Measurements from ENCODE around the gene NEURL4.

The NEURL4 gene

DNA sequence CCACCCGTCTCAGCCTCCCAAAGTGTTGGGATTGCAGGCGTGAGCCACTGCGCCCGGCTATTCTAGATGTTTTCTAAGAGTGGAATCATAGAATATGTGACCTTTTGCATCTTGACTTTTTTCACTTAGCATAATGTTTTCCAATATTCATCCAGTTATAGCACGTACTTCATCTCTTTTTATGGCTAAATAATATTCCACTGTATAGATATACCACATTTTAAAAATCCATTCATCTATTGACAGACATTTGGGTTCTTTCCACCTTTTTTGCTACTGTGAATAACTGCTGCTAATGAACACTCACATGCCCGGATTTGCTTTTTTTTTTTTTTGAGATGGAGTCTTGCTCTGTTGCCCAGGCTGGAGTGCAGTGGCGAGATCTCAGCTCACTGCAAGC lies 25.0 kb downstream of the NEURL4 start:
- no peak for DNase-seq (ENCODE audit: low read depth)

DNA sequence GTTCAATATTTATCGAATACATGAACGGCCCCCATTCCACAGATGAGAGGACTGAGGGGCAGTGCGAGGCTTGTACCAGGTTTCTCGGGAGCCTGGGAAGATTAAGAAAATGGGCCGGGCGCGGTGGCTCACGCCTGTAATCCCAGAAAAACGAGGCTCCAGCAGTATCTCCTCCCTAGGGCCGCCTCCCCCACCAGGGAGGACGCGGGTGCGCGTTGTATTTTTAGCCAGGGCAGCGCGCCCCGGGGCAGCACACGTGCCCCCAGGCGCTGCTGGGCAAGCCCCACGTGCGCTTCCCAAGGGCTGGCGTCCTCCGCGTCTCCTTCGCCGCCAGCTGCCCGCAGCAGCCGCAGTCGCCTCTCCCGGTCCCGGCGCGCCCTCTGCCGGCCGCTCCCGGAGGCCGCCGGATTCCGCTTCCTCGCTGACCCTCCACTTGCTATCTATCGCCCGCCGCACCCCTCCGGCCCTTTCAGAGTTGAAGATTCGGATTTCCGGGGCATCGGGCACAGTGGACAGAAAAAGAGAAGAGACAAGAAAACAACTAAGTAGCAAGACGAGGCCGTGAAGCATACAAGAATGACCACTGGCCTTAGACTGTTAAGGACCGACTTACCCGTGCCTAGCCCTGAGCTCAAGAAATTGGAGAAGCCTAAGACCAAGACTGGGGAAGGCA lies 32.8 kb downstream of the NEURL4 start:
- DNase-seq (ENCODE audit: low read depth): peak; percentile 45

DNA sequence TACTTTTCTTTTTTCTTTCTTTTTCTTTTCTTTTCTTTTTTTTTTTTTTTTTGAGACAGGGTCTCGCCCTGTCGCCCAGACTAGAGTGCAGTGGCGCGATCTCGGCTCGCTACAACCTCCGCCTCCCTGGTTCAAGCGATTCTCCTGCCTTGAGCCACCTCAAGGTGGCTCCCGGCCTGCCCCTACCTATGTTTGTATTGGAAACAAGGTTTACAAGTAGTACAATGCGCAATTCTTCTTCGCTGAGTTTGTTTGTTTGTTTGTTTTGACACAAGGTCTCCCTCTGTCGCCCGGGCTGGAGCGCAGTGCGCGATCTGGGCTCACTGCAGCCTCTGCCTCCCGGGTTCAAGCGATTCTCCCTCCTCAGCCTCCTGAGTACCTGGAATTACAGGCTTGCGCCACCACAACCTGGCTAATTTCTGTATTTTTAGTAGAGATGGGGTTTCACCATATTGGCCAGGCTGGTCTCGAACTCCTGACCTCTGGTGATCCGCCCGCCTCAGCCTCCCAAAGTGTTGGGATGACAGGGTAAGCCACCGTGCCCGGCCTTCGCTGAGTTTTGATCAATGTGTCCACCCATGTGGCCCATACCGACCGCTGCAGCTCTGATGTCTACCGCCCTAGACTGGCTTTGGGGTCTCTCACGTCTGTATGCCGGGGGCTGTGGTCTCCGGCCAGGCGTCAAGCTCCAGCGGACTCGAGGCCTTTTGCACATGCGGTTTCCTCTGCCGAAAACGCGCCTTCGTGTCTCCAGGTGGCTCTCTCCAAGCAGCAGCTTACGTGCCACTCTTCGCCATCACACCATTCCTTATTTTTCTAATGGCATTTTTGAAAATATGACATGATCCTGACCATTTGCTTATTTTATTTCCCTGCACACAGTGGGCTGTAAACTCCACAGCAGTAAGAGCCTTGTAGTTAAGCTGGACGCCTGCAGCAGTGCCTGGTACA lies 33.6 kb downstream of the NEURL4 start:
- no peak for DNase-seq (ENCODE audit: low read depth)

DNA sequence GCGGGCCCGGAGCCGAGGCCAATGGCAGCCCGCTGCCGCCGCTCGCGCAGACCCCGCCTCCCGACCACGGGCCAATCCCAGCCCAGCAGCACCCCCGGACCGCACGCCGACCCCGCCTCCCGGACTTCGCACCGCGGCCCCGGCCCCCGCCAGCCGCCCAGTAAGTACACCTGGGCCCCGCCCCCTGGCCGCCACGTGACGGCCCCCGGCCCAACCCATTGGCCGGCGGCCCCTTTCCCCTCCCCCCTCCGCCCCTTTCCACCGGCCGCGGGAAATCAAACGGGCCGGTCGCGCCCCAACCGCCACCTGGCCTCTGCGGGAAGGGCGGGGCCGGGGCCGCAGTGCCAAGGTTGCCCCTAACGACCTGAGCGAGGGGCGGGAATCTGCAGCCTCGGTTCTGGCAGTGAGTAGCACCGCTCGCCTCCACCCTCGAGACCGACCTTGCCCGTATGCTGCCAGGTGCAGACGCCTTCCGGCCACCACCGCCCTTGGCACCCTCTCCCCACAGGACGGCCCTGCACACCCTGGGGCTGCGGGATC lies 34.5 kb downstream of the NEURL4 start, which contains the start of gene YBX2:
TSS of gene YBX2 (minus strand) at position 26 of the 540 bp plus-strand sequence. CDS start 139 bp downstream, outside the sequence.
- peak; percentile 56 for DNase-seq (ENCODE audit: low read depth)

DNA sequence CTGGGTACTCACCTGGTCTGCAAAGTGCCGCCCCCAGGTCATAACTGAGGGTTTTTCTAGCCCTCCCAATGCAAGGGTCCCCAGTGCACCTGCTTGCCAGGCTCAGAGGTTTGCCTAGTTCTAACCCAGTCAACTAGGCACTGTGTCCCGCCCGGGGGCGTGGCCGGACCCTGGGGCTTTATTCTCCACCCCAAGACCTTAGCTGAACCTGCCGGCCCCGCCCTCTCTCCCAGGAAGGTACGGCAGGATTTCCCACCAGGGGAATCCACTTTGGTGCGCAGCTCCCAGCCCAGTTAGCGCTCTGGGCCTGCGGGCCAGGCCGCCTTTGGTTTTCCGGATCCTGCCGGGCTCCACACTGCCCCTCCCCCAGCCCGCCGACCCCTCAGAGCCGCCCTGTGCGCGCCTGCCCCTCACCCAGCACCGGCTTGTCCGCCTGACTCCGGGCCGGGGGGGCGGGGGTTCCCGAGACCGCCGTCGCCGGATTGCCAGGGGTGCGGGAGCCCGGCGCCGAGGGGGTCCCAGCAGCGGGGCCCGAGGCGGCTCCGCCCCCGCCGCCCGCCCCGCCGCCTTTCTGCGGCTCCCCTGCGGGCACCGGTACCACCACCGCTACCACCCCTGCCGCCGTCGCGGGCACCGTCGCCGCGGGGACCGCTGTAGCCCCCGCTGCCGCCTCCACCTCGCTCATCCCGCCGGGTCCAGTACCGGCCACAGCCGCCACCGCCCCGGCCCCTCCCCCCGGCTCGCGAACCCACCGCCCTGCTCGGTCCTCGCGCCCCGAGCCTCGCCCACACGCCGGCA lies 35.1 kb downstream of the NEURL4 start:
- no peak for DNase-seq (ENCODE audit: low read depth)

DNA sequence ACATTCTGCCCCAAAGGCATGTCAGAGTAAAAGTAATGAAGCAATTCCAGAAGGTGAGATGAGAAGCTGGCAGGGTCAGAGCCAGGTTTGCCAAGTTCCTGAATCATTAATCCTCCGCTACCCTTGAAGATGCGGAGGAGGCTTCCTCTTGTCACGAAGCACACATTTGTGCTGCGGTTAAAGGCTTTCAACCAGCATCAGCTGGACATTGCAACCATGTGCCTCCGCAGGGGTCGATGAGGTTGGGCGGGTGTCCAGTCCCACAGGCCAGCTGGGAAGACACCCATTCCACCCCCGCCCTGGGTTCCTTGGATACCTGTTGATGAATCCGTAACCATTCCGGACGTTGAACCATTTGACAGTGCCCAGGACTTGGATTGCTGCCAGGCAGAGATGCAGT lies 36.0 kb downstream of the NEURL4 start:
- no peak for DNase-seq (ENCODE audit: low read depth)

DNA sequence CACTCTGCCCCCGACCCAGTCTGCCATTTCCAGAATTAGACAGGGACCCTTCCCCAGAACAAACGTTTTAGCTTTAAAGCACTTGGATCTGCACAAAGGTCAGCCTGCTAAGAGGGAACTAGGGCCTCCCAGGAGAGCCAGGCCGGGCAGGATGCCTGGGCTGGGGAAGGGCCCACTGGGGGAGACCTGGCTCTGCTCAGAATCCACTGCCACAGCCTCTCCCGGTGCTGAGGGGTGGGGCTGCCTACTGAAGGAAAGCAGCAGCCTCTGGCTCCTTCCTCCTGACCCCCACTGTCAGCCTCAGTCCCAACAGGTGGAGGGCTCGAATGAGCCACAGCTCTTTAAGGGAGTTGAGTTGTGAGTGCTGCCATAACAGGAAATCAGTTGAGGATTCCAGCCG lies 36.4 kb downstream of the NEURL4 start:
- DNase-seq (ENCODE audit: low read depth): no peak

DNA sequence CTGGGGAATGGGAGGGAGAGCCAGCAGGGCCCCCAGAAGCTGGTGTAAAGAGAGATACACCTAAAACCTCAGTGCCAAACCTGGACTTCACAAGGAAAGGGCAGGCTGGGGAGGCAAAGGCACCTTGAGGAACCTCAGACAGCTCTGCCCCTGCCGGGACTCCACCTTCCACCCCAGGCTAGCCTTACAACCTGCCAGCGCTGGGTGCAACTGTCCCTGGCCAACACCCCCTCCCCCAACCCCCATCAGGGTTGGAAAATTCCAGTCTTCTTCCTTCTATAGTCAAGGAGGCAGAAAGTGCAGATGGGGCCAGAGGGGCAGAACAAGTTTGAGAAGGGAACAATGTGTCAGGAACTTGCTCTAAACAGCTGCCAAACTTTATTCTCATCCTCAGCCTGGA lies 36.9 kb downstream of the NEURL4 start:
- no peak for DNase-seq (ENCODE audit: low read depth)

DNA sequence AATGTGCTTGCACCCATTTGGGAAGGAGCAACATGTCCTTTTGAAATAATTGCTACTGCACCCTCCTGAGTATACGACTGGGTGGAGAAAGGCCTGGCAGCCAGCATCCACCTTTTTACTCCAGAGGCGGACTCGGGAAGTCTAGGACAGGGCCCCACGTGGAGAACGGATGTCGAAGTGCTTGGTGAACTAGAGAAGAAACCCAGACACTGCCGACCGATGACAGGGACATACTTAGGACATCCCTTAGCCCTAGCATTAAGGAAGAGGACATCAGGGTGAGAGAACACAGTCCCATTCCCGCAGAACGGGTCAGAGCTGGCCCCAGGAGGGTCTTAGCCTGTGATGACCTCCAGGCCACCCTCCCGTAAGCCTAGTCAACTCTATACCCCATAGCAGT lies 38.5 kb downstream of the NEURL4 start:
- no peak for DNase-seq (ENCODE audit: low read depth)

DNA sequence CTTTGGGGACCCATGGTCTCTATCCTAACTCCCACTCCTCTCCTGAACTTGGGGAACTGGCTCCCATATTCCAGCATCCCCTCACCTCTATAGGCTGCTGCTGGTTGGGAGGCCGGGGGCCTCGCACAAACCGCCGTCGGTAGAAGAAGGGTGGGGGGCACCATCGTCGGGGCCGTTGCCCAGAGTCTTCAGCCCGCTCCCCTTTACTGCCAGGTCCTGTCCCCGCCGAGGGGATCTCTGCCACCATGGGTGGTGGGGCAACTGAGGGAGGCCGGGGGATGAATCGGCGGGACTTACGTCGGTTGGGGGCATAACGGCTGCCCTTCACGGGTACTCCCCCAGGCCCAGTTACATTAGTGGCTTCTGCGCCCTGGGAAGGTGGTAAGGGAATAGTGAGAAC lies 39.0 kb downstream of the NEURL4 start:
- no peak for DNase-seq (ENCODE audit: low read depth)

DNA sequence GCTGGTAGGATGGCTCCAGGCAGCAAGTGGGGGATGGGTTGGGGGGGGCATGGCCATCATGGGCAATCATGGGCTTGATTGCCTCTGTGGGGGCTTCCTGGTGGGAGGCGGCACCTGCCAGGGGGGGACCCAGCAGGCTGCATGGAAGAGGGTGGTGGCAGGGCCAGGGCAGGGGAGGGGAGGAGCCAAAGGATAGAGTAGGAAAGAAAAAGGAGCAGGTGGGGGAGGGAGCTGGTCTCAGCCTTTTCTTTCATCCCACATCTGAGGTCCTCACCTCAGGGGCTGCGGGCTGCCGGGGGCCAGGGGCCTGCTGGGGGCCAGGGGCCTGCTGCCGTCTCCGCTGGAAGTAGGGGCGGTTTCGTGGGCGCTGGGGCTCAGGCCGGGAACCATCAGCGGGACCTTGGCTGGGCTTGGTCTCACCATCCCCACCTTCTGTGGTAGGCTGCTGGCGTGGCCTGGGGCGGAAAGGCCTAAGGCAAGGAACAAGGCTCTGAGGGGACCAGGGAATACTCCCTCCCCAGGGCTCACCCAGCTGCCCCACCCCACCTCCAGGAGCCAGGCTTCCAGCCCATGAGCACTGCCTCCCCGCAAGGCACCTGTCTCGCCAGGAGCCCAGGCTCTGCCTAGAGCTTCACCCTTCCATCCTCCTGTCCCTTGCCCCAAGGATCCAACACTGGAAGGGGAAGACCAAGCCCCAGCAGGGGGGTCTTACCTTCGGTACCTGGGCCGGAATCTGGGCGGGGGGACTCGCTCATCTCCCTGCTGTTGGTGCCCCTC lies 39.7 kb downstream of the NEURL4 start:
- DNase-seq (ENCODE audit: low read depth): no peak

DNA sequence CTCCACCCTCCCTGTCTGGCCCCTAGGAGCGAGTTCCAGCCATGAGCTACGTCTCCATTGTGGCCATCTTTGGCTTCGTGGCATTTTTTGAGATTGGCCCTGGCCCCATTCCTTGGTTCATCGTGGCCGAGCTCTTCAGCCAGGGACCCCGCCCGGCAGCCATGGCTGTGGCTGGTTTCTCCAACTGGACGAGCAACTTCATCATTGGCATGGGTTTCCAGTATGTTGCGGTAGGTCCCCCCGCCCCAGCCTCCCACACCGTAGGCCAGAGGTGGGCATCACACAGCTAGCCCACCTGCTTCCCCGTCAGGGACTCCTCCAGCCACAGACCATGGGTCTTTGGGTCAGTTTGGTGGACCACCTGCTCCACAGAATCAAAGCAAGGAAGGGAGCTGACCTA lies 43.5 kb downstream of the NEURL4 start:
- no peak for DNase-seq (ENCODE audit: low read depth)

DNA sequence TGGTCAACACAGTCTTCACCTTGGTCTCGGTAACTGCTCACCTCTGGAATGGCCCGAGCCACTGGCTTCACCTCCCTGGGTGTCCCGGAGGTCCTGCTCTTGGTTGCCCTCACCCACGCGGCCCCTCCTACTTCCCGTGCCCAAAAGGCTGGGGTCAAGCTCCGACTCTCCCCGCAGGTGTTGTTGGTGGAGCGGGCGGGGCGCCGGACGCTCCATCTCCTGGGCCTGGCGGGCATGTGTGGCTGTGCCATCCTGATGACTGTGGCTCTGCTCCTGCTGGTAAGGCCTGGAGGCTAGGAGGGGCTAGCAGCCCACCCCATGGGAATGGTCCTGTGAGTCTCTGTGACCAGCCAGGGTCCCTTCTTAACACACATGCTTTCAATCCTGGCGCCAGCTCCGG lies 44.2 kb downstream of the NEURL4 start:
- no peak for DNase-seq (ENCODE audit: low read depth)

DNA sequence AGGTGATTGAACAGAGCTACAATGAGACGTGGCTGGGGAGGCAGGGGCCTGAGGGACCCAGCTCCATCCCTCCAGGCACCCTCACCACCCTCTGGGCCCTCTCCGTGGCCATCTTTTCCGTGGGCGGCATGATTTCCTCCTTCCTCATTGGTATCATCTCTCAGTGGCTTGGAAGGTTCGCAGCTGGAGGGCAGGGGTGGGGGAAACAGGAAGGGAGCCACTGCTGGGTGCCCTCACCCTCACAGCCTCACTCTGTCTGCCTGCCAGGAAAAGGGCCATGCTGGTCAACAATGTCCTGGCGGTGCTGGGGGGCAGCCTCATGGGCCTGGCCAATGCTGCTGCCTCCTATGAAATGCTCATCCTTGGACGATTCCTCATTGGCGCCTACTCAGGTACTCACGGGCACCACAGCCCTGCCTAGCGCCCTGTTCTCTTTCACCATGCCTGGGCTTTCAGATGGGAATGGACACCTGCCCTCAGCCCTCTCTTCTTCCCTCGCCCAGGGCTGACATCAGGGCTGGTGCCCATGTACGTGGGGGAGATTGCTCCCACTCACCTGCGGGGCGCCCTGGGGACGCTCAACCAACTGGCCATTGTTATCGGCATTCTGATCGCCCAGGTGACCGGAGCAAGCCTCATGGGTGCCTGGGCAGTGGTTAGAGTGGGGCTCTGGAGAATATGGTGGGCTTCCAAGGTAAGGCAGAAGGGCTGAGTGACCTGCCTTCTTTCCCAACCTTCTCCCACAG lies 45.5 kb downstream of the NEURL4 start:
- no peak for DNase-seq (ENCODE audit: low read depth)

DNA sequence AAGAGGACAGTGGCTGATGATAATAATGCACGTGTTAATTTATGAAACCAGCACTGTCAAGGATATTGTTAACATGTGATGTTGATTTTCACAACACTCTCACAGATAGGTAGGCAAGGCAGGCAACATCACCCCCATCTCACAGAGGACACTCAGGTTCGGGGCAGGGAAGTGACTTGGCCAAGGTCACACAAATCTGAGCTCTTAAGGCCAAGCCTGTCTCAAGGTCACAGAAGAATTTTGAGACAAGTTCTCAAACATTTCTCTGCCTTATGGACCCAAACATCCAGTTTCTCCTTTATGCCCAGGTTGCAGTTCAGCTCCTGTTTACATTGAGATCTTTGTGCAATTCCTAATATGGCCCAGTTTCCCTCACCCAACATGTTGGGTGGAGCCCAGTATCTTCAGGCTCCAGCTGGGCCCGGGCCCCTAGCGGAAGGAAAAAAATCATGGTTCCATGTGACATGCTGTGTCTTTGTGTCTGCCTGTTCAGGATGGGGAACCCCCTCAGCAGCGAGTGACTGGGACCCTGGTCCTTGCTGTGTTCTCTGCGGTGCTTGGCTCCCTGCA lies 46.3 kb downstream of the NEURL4 start:
- no peak for DNase-seq (ENCODE audit: low read depth)

DNA sequence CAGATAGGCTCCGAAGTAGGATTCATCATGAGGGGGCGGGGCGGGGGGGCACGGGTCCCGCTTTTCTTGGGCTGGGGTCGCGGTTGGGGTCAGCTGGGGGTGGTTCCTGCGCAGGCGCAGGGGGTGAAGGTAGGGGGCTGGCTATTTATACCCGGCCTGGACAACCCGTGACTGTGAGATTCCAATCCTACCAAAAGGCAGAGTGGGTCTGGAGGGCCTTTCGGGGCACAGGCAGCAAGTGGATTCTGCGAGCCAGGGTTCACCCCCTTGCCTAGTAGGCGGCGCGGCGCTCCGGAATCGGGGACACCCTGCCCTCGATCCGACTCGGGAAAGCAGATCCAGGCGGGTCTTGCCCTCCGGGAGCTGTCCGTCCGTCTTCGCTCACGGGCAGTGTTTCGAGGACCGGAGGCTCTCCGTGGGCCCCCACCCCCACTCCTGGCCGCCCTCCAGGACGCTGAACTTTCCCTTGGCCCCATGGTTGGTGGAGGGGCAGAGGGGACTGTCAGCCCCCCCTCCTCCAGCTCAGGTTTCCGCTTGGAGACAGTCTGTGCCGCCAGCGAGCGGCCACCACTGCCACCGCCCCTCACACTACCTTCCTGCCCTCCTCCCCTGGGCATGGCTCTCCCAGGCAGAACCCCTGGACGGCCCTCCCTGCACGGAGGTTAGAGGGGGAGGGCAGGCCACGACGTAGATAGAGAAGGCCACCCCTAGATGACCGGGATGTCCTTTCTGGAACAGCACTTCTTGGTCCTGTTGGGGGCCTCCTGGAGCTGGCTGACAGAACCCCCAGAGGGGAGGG lies 47.0 kb downstream of the NEURL4 start:
- DNase-seq (ENCODE audit: low read depth): no peak

DNA sequence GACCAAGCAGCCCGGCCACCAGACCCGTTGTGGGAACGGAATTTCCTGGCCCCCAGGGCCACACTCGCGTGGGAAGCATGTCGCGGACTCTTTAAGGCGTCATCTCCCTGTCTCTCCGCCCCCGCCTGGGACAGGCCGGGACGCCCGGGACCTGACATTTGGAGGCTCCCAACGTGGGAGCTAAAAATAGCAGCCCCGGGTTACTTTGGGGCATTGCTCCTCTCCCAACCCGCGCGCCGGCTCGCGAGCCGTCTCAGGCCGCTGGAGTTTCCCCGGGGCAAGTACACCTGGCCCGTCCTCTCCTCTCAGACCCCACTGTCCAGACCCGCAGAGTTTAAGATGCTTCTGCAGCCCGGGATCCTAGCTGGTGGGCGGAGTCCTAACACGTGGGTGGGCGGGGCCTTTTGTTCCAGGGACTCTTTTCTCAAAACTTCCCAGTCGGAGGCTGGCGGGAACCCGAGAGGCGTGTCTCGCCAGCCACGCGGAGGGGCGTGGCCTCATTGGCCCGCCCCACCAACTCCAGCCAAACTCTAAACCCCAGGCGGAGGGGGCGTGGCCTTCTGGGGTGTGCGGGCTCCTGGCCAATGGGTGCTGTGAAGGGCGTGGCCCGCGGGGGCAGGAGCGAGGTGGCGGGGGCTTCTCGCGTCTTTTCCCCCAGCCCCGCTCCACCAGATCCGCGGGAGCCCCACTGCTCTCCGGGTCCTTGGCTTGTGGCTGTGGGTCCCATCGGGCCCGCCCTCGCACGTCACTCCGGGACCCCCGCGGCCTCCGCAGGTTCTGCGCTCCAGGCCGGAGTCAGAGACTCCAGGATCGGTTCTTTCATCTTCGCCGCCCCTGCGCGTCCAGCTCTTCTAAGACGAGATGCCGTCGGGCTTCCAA lies 47.8 kb downstream of the NEURL4 start, which contains the start of gene SLC2A4:
TSS of gene SLC2A4 (plus strand) at position 645 of the 879 bp plus-strand sequence. CDS start at position 862, 217 bp downstream.
- DNase-seq (ENCODE audit: low read depth): peak; percentile 65

DNA sequence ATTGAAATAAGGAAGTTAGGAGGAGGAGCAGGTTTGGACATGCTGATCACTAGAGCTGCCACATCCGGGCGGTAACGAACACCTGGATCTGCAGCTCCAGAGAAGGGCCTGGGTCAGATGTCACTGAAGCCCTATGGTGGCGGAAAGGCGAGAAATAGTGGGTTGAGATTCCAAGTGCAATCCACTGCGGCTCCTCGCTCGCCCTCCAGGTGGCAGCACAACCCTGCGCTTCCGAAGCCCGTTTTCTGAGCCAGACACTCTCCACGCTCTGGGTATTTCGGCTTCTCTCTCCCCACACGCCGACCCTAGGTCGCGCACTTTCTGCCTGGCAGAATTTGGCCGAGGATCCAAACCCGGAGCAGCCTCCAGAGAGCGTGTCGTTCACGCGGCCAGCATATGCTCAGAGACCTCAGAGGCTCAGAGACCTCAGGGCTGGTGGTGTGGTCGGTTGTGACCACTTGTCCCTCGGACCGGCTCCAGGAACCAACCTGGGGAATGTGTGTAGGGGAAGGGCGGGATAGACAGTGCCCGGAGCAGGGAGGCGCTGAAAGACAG lies 48.5 kb downstream of the NEURL4 start:
- peak; percentile 78 for DNase-seq (ENCODE audit: low read depth)
